LNCaP clone FGC (cell line): ENCODE measurements around the gene ARHGAP4.

Experiments
- DNase-seq: peaks from one replicate; pipeline ENCODE4 v3.0.0-alpha.2; 2011; ENCODE audit warnings: low read depth
- H3K4me3 ChIP-seq: 2 replicates; pipeline ENCODE4 v1.5.1; 2011; ENCODE audit warnings: mild to moderate bottlenecking, low read depth, low read length, control low read depth
- CTCF ChIP-seq: IDR thresholded peaks from 2 replicates; pipeline ENCODE4 v1.5.1; 2012; ENCODE audit warnings: mild to moderate bottlenecking; ENCODE audit not compliant: control insufficient read depth, insufficient read depth; ENCODE audit errors: extremely low read depth

ARHGAP4 gene

GRCh38 chrX:153920546-153920945 is 5.5 kb downstream of the ARHGAP4 start:
- TF ChIP-seq CTCF, result no peak
- no peak overlapping the region for H3K4me3 ChIP-seq
- DNase-seq, result no peak

GRCh38 chrX:153919281-153919680 is 6.8 kb downstream of the ARHGAP4 start:
- H3K4me3 ChIP-seq, result no peak overlapping the region
- no peak for DNase-seq
- TF ChIP-seq CTCF, result no peak

- TF ChIP-seq CTCF, result no peak
These were observed 8.2 kb downstream of the ARHGAP4 start for GRCh38 chrX:153917869-153918268.

GRCh38 chrX:153913701-153914100 is 12.4 kb downstream of the ARHGAP4 start:
- TF ChIP-seq CTCF, result no peak
- no peak for DNase-seq
- no peak overlapping the region for H3K4me3 ChIP-seq

More at GRCh38 chrX:153917869-153918268, 8.2 kb downstream of the ARHGAP4 start:
- DNase-seq, result no peak
- H3K4me3 ChIP-seq, result no peak overlapping the region

- no peak overlapping the region for H3K4me3 ChIP-seq
- no peak for DNase-seq
- TF ChIP-seq CTCF, result no peak
These were observed 12.9 kb downstream of the ARHGAP4 start for GRCh38 chrX:153913211-153913610.

GRCh38 chrX:153911798-153912197 is 14.3 kb downstream of the ARHGAP4 start:
- no peak overlapping the region for H3K4me3 ChIP-seq
- no peak for TF ChIP-seq CTCF
- DNase-seq, result no peak

- TF ChIP-seq CTCF, result no peak
- no peak for DNase-seq
- no peak overlapping the region for H3K4me3 ChIP-seq
These were observed 15.6 kb downstream of the ARHGAP4 start for GRCh38 chrX:153910446-153910845.
